OCI-LY1 (cell line): ENCODE data around the gene CCT4.
A peak's percentile ranks its signal among the peaks of the same experiment; 100 is the strongest.
"Not testable (repeated sequence)": the region's sequence is repeated elsewhere in the genome, so short reads cannot be mapped to it uniquely, and the experiment has no call there.

ENCODE experiments used
- H2AFZ ChIP-seq: fragments of 200-600 bp; sonication (generic), shearing (Covaris generic); 2 replicates; pipeline ENCODE4 v1.6.0; 2014; ENCODE audit warnings: antibody characterized with exemption, mild to moderate bottlenecking, low read length
- H3F3A ChIP-seq: fragments of 200-600 bp; sonication (generic), shearing (Covaris generic); 2 replicates; pipeline ENCODE4 v1.6.0; 2014; ENCODE audit warnings: mild to moderate bottlenecking, antibody characterized with exemption, low read length, moderate library complexity; ENCODE audit not compliant: insufficient read depth
- H3K27ac ChIP-seq: fragments of 200-600 bp; sonication (generic); 2 replicates; pipeline ENCODE4 v1.5.1; 2014; ENCODE audit warnings: low read length, mixed run types, mild to moderate bottlenecking, low read depth; ENCODE audit not compliant: poor library complexity, severe bottlenecking
- H3K27me3 ChIP-seq: fragments of 200-600 bp; sonication (generic); 2 replicates; pipeline ENCODE4 v1.6.0; 2014; ENCODE audit warnings: antibody characterized with exemption, mild to moderate bottlenecking, low read length, moderate library complexity; ENCODE audit not compliant: insufficient read depth
- H3K36me3 ChIP-seq: fragments of 200-600 bp; sonication (generic); 2 replicates; pipeline ENCODE4 v1.6.1; 2014; ENCODE audit warnings: mild to moderate bottlenecking, antibody characterized with exemption, low read length, moderate library complexity, mixed read lengths; ENCODE audit not compliant: insufficient read depth
- H3K4me1 ChIP-seq: fragments of 200-600 bp; sonication (generic); 2 replicates; pipeline ENCODE4 v1.5.1; 2014; ENCODE audit warnings: mild to moderate bottlenecking, low read length, moderate library complexity; ENCODE audit not compliant: insufficient read depth, severe bottlenecking
- H3K4me2 ChIP-seq: fragments of 200-600 bp; sonication (generic), shearing (Covaris generic); 2 replicates; pipeline ENCODE4 v1.6.1; 2014; ENCODE audit warnings: low read length
- H3K4me3 ChIP-seq: fragments of 200-600 bp; sonication (generic); 2 replicates; pipeline ENCODE4 v1.5.1; 2014; ENCODE audit warnings: low read length, low read depth, mild to moderate bottlenecking, mixed read lengths; ENCODE audit not compliant: poor library complexity, severe bottlenecking
- H3K79me2 ChIP-seq: fragments of 200-600 bp; shearing (Covaris generic); 2 replicates; pipeline ENCODE4 v1.6.1; 2016; ENCODE audit warnings: mixed run types, low read length, mixed read lengths; ENCODE audit not compliant: insufficient read depth
- H3K9ac ChIP-seq: fragments of 200-600 bp; sonication (generic), shearing (Covaris generic); 2 replicates; pipeline ENCODE4 v1.6.1; 2014; ENCODE audit warnings: mild to moderate bottlenecking, low read length, mixed read lengths
- H3K9me2 ChIP-seq: fragments of 200-600 bp; sonication (generic), shearing (Covaris generic); 2 replicates; pipeline ENCODE4 v1.6.1; 2014; ENCODE audit warnings: low read depth, mild to moderate bottlenecking, low read length, mixed read lengths
- H3K9me3 ChIP-seq: fragments of 200-600 bp; shearing (Covaris generic); 2 replicates; pipeline ENCODE4 v1.6.1; 2014; ENCODE audit warnings: low read length, mixed read lengths
- H4K20me1 ChIP-seq: fragments of 200-600 bp; sonication (generic), shearing (Covaris generic); 2 replicates; pipeline ENCODE4 v1.6.0; 2016; ENCODE audit warnings: mild to moderate bottlenecking, low read length; ENCODE audit not compliant: insufficient read depth
- EZH2 ChIP-seq: fragments of 200-600 bp; sonication (generic), shearing (Covaris generic); IDR thresholded peaks from 2 replicates; pipeline ENCODE4 v1.8.0; 2017; ENCODE audit warnings: borderline replicate concordance, mixed run types, mild to moderate bottlenecking, antibody characterized with exemption, low read length, moderate library complexity, mixed read lengths
- TF ChIP-seq, protein P1 (sequence below): fragments of 200-600 bp; sonication (generic), shearing (Covaris generic); IDR thresholded peaks from 2 replicates; pipeline ENCODE4 v1.5.1; 2017; ENCODE audit warnings: mild to moderate bottlenecking, antibody characterized with exemption, low read length, moderate library complexity, mixed read lengths

Gene CCT4

DNA sequence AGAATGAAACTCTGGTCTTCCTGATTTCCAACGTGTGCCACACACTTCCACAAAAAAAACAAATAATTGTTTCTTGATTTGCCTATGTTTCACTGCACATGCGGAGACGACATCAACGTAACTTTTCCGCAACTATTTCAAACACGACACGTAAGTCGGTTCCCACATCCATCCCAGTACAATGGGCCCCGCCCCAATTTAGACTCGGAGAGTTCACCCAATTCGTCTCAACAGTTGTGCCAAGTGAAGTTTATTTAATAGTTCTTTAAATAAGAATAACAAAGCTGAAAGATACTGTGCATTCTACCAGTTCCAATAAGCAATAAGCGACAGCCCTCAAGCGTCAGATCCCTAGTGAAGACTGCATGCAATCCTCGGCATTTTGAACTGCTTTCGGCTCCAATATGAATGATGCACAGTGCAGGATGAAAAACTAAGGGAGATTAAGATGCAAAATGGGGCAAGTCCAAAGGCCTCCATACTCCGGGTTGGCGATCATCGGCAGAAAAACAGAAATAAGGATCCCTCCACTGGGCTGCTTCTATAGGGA, 664 bp downstream of the CCT4 start:
- peaks cover 52% of the 10 kb centered on the region for H3K36me3 ChIP-seq
- TF ChIP-seq, protein P1, sequence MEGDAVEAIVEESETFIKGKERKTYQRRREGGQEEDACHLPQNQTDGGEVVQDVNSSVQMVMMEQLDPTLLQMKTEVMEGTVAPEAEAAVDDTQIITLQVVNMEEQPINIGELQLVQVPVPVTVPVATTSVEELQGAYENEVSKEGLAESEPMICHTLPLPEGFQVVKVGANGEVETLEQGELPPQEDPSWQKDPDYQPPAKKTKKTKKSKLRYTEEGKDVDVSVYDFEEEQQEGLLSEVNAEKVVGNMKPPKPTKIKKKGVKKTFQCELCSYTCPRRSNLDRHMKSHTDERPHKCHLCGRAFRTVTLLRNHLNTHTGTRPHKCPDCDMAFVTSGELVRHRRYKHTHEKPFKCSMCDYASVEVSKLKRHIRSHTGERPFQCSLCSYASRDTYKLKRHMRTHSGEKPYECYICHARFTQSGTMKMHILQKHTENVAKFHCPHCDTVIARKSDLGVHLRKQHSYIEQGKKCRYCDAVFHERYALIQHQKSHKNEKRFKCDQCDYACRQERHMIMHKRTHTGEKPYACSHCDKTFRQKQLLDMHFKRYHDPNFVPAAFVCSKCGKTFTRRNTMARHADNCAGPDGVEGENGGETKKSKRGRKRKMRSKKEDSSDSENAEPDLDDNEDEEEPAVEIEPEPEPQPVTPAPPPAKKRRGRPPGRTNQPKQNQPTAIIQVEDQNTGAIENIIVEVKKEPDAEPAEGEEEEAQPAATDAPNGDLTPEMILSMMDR, result no peak
- no peak for TF ChIP-seq EZH2
- H4K20me1 ChIP-seq, result 0 out of 2 replicates have a peak, but pooled peaks cover 3% of the 10 kb centered on the region
- no peaks in the 10 kb centered on the region for H3K9me3 ChIP-seq
- peaks cover 30% of the 10 kb centered on the region for H3K4me1 ChIP-seq
- H3F3A ChIP-seq, result no peaks in the 10 kb centered on the region
- H3K9me2 ChIP-seq, result no peaks in the 10 kb centered on the region
- H3K9ac ChIP-seq, result peak overlapping the region; percentile 99
- peak overlapping the region; percentile 71 for H3K27ac ChIP-seq
- H3K27me3 ChIP-seq, result no peaks in the 10 kb centered on the region
- no peak overlapping the region for H2AFZ ChIP-seq
- H3K4me2 ChIP-seq, result peak overlapping the region; percentile 81
- H3K79me2 ChIP-seq, result peaks cover 41% of the 10 kb centered on the region
- peak overlapping the region; percentile 98 for H3K4me3 ChIP-seq

DNA sequence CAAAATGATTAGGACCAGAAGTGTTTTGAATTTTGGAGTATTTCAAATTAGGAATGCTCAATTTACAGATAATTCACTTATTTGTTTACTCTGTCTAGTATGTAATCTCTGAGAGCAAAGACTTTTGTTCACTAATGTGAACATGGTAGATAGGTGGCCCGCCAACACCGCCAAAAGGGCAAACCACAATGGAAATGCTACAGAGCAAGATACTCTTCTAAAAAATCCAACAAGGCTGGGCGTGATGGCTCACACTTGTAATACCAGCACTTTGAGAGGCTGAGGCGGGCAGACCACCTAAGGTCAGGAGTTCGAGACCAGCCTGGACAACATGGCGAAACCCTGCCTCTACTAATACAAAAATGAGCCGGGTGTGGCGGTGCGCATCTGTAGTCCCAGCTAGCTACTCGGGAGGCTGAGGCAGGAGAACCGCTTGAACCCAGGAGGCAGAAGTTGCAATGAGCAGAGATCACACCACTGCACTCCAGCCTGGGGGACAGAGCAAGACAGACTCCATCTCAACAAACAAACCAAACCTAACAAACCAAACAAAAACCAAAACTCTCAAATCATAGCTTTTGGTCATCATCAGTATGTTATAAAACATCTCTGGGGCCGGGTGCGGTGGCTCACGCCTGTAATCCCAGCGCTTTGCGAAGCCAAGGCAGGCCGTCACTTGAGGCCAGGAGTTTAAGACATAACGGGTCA, 2.4 kb downstream of the CCT4 start:
- H4K20me1 ChIP-seq, result 0 out of 2 replicates have a peak, but pooled peaks cover 3% of the 10 kb centered on the region

DNA sequence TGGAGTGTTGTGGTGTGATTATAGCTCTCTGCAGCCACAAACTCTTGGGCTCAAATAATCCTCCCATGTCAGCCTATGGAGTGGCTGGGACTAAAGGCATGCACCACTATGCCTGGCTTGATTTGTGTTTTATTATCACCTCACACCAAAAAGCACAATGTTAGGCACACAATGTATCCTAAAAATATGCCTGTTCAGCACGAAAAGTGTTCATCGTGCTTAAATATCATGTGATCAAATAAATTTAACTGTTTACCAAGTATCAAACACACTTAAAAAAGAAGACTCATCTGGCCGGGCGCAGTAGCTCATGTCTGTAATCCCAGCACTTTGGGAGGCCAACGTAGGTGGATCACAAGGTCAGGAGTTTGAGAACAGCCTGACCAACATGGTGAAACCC, 5.6 kb downstream of the CCT4 start:
- peaks cover 20% of the 10 kb centered on the region for H3K4me1 ChIP-seq
- H3K27me3 ChIP-seq, result no peaks in the 10 kb centered on the region
- no peaks in the 10 kb centered on the region for H3F3A ChIP-seq
- H4K20me1 ChIP-seq, result 0 out of 2 replicates have a peak, but pooled peaks cover 3% of the 10 kb centered on the region
- H3K9me3 ChIP-seq, result no peaks in the 10 kb centered on the region
- no peaks in the 10 kb centered on the region for H3K9me2 ChIP-seq
- no peak overlapping the region for H3K4me3 ChIP-seq
- no peak overlapping the region for H3K9ac ChIP-seq
- H3K79me2 ChIP-seq, result peaks cover 36% of the 10 kb centered on the region
- TF ChIP-seq, protein P1, result no peak
- no peak for TF ChIP-seq EZH2
- H3K36me3 ChIP-seq, result peaks cover 99% of the 10 kb centered on the region
- H3K4me2 ChIP-seq, result no peak overlapping the region
- H3K27ac ChIP-seq, result no peak overlapping the region
- H2AFZ ChIP-seq, result no peak overlapping the region

More for the DNA sequence above, 2.4 kb downstream of the CCT4 start:
- H3K9me2 ChIP-seq, result no peaks in the 10 kb centered on the region
- H3K4me3 ChIP-seq, result peak overlapping the region; percentile 98
- H3K9ac ChIP-seq, result no peak overlapping the region
- no peaks in the 10 kb centered on the region for H3K9me3 ChIP-seq
- H3K36me3 ChIP-seq, result peaks cover 70% of the 10 kb centered on the region
- peaks cover 30% of the 10 kb centered on the region for H3K4me1 ChIP-seq
- H3K4me2 ChIP-seq, result peak overlapping the region; percentile 81
- no peaks in the 10 kb centered on the region for H3F3A ChIP-seq
- peaks cover 41% of the 10 kb centered on the region for H3K79me2 ChIP-seq
- H3K27me3 ChIP-seq, result no peaks in the 10 kb centered on the region
- no peak for TF ChIP-seq EZH2
- TF ChIP-seq, protein P1, result no peak
- H3K27ac ChIP-seq, result no peak overlapping the region
- no peak overlapping the region for H2AFZ ChIP-seq

DNA sequence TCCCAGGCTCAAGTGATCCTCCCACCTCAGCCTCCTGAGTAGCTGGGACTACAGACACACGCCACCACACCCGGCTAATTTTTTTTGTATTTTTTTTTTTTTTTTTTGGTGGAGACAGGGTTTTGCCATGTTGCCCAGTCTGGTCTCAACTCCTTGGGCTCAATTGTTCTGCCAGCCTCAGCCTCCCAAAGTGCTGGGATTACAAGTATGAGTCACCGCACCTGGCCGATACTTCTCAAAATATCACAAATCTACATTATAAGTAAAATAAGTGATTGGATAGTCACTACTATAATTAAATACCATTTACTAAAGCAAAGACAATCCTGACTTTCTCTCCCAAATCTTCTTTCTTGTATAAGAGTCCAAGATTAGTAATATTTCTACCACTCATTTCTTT, 9.1 kb downstream of the CCT4 start:
- H3K4me3 ChIP-seq, H3F3A ChIP-seq, H3K4me2 ChIP-seq, H3K27me3 ChIP-seq, H4K20me1 ChIP-seq, H3K79me2 ChIP-seq, H3K9me3 ChIP-seq, H3K4me1 ChIP-seq, H2AFZ ChIP-seq, H3K27ac ChIP-seq, H3K9ac ChIP-seq, H3K9me2 ChIP-seq: not testable (repeated sequence)
- peaks cover 100% of the 10 kb centered on the region for H3K36me3 ChIP-seq
